NOMO-1 treated with dmso at 0.1 percent for 144 hours (cell line): Measurements from ENCODE around the gene TMCO1.
"Not testable (repeated sequence)": the region's sequence is repeated elsewhere in the genome, so short reads cannot be mapped to it uniquely, and the experiment has no call there.

ENCODE experiments used
- DNase-seq: peaks from one replicate; lab custom pipeline; 2025; ENCODE audit not compliant: unreplicated experiment; lab: John Stamatoyannopoulos, UW

Gene TMCO1, protein sequence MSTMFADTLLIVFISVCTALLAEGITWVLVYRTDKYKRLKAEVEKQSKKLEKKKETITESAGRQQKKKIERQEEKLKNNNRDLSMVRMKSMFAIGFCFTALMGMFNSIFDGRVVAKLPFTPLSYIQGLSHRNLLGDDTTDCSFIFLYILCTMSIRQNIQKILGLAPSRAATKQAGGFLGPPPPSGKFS

DNA sequence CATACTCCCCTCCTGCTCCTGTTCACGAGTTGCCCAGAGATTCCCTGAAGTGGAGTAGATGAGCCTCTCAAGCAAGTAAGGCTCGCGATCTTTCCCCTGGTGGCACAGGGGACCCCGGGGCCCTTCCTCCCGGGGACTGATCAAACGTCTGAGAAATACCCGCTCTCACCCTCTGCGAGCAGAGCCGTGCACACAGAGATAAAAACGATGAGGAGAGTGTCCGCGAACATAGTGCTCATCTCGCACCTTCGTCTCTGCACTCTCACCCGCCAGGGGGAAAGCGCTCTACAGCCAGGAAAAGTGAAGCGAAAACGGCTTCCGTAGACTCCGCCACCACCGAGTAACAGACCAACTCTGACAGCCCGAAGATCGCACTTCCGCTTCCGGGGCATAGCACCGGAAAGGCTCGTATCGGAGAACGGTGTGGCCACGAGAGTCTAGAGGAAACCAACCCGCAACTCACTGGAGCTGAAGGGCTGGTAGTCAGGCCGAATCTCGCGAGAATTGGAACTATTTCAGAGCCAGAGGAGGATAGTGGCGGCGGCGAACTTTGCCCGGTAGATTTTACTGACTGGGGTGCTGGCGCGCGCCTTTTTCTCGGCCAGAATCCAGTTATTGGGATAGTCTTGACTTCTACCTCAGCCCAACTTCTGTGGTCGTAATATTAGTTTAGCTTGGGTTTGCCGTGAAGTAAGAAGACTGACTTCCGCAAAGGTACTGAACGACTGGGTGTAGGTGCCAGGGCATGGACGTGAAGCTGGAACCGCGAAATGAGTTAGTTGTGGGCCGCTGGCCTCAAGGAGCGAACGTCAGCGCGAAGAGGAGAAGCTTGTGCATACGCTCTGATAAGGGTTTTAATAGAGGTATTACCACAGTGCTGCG lies at the start of gene TMCO1:
Gene TMCO1 (minus strand): TSS at position 356 of the 882 bp plus-strand sequence. CDS start 117 bp downstream, at position 239.
- DNase-seq = peak; percentile 99

- no peak for DNase-seq
These were observed 48.3 kb upstream of the TMCO1 start for GRCh38 chr1:165816826-165817497.

DNA sequence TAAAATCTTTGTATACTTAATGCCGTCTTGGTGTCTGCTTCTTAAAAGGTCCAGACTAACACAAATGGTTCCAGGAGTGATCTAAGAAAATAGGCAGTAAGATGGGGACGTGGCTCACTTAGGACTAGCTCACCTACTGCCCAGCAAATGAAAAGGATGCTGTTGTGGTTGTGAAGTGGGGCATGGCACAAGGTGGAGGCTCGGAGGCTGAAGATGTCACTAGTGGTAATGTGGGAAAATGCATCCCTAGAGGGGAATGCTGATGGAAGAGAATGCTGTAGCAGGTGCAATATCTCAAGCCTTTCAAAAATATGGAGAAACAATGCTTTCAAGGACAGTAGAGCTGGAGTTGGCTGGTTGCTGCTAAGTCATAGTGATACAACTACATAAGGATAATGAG lies 47.5 kb upstream of the TMCO1 start:
- DNase-seq = no peak

DNA sequence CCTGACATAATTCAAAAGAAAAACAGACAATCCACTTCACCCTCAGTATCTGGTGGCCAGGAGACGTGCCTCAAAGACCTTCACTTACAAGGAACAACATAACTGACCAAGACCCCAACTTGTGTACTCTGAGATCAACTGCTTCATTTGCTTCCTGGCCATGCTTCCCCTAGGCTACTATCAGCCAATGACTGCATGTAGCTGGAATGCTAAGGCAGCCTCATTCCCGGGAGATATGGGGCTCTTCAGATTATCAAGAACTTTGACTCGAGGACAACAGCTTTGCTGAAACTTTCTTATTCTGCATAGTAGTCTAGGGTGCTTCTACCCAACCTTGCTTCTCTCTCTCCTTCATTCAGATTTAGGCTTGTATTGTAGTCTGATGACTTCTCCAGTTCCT lies 47.1 kb upstream of the TMCO1 start:
- DNase-seq = no peak

- DNase-seq = no peak
These were observed 38.9 kb upstream of the TMCO1 start for GRCh38 chr1:165807613-165808012.

GRCh38 chr1:165804513-165804912 lies 35.8 kb upstream of the TMCO1 start:
- not testable (repeated sequence) for DNase-seq

DNA sequence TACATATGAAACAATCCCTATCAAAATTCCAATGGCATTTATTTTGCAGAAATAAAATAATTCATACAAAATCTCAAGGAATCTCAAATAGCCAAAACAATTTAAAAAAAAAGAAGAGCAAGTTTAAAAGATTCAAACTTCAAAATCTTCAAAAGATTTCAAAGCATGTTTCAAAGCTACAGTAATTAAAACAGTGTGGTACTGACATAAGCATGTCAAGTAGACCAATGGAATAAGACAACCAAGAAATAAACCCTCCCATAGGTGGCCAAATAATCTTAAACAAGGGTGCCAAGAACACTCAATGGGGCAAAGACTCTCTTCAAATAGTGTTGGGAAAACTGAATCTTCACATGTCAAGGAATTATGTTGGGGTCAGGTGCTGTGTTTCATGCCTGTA lies 30.7 kb upstream of the TMCO1 start:
- DNase-seq = no peak

DNA sequence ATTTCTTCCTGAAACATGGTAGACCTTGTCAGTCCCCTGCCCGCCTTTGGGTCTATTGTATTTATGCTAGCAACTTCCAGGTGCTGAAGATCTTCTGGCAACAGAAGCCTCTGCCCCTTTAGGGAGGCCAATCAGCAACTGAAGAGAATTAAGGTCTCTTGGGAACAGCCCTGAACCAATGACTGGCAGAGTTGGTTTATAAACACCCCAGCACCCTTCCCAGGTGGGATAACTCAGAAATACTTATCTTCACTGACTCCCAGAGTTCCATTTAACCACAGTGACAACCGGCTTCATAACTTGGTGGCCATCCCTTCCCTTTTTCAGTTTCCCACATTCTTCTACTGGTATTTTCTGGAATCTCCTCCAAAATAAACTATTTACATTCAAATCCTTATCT lies 27.2 kb upstream of the TMCO1 start:
- DNase-seq = no peak

- no peak for DNase-seq
These were observed 25.3 kb upstream of the TMCO1 start for GRCh38 chr1:165793951-165794350.

DNA sequence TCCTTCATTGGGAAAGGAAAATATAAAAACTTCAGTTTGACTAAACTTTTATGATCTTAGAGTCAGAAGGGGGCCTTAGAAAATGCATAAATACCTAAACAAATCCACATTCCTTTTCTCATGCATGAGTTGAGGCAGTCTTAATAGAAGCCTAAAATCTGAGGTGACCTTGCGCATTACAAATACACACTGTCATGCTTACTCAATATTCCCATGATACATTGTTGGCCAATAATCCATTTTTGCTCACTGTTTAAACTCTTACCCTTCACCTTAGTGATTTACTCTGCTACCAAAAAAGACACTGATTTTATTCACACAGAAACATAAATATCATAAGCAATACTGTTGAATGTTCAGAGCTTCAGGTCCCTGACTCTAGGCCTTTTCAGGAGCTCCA lies 19.1 kb upstream of the TMCO1 start:
- no peak for DNase-seq

GRCh38 chr1:165783519-165783918 lies 14.9 kb upstream of the TMCO1 start:
- DNase-seq = not testable (repeated sequence)

DNA sequence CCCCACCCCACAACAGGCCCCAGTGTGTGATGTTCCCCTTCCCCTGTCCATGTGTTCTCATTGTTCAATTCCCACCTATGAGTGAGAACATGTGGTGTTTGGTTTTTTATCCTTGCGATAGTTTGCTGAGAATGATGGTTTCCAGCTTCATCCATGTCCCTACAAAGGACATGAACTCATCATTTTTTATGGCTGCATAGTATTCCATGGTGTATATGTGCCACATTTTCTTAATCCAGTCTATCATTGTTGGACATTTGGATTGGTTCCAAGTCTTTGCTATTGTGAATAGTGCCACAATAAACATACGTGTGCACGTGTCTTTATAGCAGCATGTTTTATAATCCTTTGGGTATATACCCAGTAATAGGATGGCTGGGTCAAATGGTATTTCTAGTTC lies 9.5 kb upstream of the TMCO1 start:
- DNase-seq = not testable (repeated sequence)

DNA sequence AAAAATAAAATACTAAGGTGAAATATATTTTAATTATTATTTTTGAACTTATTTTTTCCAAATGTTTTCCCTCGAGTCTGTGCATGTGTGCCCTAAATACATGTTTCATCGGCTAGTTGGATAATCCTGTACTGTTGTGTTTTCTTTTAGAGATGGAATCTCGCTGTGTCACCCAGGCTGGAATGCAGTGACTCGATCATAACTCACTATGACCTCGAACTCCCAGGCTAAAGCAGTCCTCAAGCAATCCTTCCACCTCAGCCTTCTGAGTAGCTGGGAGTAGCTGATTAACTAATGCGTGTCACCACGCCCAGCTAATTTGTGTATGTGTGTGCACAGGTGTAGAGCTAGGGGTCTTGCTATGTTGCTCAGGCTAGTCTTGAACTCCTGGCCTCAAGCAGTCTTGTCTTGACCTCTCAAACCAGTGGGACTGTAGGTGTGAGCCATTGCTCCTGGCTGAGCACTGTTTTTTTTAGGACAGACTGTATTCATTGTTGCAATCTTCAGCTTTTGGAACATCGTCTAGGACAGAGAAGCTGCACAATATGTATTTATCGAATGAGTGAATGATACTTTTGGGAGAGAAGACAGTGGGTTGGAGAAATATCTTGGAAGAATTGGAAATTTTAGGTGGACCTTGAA lies 4.8 kb upstream of the TMCO1 start:
- no peak for DNase-seq

DNA sequence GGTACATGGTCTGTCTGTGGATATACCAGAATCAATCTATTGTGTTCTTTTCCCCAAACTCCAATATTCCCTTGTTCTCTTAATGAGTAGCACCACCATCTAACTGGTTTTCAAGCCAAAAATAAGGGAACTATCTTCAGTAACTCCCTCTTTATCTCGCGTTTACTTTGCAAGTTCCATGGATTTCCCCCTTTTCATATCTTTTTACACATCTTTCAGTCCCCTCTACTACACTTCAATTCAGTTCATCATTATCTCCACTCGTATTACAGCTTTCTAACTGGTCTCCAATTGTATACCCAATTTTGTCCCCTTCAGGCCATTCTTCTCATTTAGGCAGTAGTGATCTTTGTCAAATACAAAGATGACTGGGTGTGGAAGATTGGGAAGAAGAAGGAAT lies 4.1 kb upstream of the TMCO1 start:
- DNase-seq = no peak

- DNase-seq = no peak
These were observed 4.4 kb downstream of the TMCO1 start for GRCh38 chr1:165764277-165764676.

DNA sequence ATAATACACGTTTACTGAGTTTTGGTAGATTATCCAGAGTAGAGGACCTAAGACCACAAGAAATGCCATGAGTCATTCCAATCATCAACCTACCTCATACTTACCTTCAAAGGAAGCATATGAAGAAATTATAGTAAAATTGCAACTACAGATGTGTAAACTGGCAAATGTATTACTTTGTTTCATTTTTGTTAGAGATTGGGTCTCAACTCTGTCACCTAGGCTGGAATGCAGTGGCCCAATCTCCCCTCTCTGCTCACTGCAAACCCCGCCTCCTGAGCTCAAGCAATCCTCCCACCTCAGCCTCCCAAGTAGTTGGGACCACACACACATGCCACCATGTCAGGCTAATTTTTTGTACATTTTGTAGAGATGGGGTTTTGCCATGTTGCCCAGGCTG lies 5.2 kb downstream of the TMCO1 start:
- DNase-seq = no peak

DNA sequence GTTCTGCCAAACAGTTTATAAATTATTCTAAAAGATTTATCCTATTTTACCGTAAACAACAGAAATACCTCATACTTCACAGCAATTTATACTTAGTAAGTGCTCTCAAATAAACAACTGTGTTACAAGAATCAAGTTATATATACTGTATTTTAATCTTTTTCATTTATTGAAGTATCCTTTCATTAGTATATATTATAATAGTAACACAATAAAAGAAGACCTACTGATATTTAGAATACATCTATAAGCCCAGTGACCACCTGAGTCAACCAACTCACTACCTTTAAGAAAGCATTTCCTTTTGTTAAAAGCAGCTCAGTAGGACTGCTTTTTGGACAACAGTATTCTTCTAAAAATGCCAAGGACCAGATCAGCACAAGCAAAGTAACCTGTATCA lies 5.9 kb downstream of the TMCO1 start:
- no peak for DNase-seq

- no peak for DNase-seq
These were observed 9.6 kb downstream of the TMCO1 start for GRCh38 chr1:165759095-165759494.

DNA sequence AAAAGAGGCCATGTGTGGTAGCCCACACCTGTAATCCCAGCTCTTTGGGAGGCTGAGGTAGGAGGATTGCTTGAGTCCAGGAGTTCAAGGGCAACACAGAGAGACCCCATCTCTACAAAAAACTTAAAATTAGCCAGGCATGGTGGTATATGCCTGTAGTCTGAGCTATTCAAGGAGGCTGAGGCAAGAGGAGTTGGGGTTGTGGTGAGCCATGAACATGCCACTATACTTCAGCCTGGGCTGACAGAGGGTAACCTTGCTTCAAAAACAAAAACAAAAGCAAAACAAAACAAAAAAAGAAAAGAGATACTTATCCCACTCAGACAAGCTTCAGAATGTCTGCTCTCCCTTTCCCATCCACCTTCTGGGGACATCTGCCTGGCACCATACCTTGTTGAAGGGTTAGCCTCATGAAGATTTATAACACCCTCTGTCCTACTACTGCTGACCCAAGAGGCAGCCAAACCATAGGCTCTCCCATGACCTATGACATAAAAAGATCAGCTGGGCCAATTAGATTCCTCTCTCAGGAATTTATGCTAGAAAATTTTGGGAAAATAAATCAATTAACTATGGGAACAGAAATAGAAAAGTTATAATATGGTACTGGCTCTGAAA lies 13.2 kb downstream of the TMCO1 start:
- no peak for DNase-seq

DNA sequence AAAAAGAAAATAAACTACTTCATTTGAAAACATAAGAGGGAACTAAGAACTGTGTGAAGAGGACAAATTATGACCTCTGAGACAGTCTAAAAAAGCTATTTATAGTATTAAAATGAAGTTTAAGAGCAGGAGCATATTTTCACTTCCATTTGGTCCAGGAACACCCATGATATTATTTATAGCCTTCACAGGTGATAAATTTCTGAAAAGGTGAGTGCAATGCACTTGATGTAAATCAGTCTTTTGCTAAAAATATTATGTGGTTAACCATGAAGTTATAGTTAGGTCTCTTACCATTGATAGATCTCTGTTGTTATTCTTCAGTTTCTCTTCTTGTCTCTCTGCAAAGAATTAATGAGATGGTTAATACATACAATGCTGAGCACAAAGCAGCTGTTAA lies 14.7 kb downstream of the TMCO1 start:
- no peak for DNase-seq

GRCh38 chr1:165748550-165748949 lies 20.1 kb downstream of the TMCO1 start:
- no peak for DNase-seq
